Thyroid gland (tissue), 4 donors: ENCODE measurements around the gene KDM8.

Source experiments
- POLR2A ChIP-seq, 2 donors: fragments of 450-650 bp; IDR thresholded peaks; one replicate each; pipeline ENCODE4 v1.6.1; 2017; ENCODE audit warnings: antibody characterized with exemption in 2 of 2, mild to moderate bottlenecking in 2 of 2, moderate library complexity in 1 of 2
- TF ChIP-seq, protein P1 (sequence below), 6 experiments: fragments of 200-600 bp in 3 of 6; fragments of 450-650 bp in 3 of 6; sonication (generic) in 3 of 6; IDR thresholded peaks; one replicate each; pipeline ENCODE4 v1.5.1; 2016 to 2019; ENCODE audit warnings: antibody characterized with exemption in 6 of 6, mild to moderate bottlenecking in 2 of 6, inconsistent platforms in 1 of 6, moderate library complexity in 1 of 6

DNA sequence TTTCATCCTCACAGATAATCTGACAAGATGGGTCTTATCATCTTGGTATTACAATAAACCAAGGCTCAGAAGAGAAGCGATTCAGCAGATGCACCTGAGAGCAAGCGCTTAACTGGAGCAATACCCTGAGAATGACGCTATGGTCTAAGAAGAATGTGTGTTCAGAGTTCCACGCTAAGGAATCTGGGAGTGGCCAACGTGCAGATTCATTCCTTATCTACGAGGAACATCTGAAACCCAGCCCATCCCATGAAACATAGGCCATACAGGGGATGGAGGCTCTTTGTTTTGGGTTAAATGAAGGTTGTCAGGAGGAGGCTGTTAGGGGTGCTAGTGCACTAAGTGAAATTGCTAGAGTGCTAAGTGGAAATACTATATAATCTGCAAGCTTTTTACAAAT is 28.5 kb upstream of the KDM8 start:
- TF ChIP-seq, protein P1, sequence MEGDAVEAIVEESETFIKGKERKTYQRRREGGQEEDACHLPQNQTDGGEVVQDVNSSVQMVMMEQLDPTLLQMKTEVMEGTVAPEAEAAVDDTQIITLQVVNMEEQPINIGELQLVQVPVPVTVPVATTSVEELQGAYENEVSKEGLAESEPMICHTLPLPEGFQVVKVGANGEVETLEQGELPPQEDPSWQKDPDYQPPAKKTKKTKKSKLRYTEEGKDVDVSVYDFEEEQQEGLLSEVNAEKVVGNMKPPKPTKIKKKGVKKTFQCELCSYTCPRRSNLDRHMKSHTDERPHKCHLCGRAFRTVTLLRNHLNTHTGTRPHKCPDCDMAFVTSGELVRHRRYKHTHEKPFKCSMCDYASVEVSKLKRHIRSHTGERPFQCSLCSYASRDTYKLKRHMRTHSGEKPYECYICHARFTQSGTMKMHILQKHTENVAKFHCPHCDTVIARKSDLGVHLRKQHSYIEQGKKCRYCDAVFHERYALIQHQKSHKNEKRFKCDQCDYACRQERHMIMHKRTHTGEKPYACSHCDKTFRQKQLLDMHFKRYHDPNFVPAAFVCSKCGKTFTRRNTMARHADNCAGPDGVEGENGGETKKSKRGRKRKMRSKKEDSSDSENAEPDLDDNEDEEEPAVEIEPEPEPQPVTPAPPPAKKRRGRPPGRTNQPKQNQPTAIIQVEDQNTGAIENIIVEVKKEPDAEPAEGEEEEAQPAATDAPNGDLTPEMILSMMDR (IDR thresholded peaks at IDR 0.05): no peak
- no peak for TF ChIP-seq POLR2A (IDR thresholded peaks at IDR 0.05)
